Effector memory CD4-positive, alpha-beta T cell (primary cell): ENCODE results near the gene CHRNB4.

ENCODE experiments used
- DNase-seq, 3 donors: peaks; one replicate each; pipeline ENCODE4 v3.0.0-alpha.2; 2020
- H3K27ac ChIP-seq: 2 replicates; pipeline ENCODE4 v1.7.0; 2013; ENCODE audit warnings: mild to moderate bottlenecking, low read length, moderate library complexity; ENCODE audit not compliant: insufficient read depth, poor library complexity, severe bottlenecking
- H3K27me3 ChIP-seq: replicated peaks from 2 replicates; pipeline ENCODE4 v1.7.0; 2013; ENCODE audit warnings: mild to moderate bottlenecking, low read length; ENCODE audit not compliant: insufficient read depth, control insufficient read depth, poor library complexity, severe bottlenecking
- H3K36me3 ChIP-seq: 2 replicates; pipeline ENCODE4 v1.7.0; 2013; ENCODE audit warnings: mild to moderate bottlenecking, low read length, moderate library complexity; ENCODE audit not compliant: control insufficient read depth, insufficient read depth
- H3K4me1 ChIP-seq: 2 replicates; pipeline ENCODE4 v1.7.0; 2013; ENCODE audit warnings: low read length, mild to moderate bottlenecking; ENCODE audit not compliant: control insufficient read depth, insufficient read depth, poor library complexity, severe bottlenecking
- H3K4me3 ChIP-seq: 2 replicates; pipeline ENCODE4 v1.7.0; 2013; ENCODE audit warnings: low read length, low read depth, mild to moderate bottlenecking; ENCODE audit not compliant: insufficient read depth, poor library complexity, severe bottlenecking
- H3K9me3 ChIP-seq: 2 replicates; pipeline ENCODE4 v1.7.0; 2013; ENCODE audit warnings: mild to moderate bottlenecking, low read length, moderate library complexity; ENCODE audit not compliant: control insufficient read depth

CHRNB4 gene

DNA sequence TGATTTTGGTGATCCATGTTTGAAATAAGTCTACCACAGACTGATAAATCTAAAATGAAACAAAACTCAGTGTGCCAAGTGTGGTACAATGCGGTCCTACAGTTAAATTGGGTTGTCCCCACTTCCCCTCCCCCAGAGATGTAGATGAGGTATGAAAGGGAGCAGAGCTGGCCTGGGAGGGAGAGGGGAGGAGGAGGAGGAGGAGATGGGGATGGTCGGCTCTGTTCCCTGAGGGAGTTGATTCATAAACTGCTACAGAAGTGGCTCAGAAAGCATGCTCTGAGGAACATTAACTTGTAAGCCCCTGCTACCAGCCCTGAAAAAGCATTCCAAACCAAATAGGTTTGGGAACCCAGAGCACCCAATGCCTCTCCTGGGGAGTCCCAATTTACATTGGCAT lies 28.0 kb upstream of the CHRNB4 start:
- no peak for DNase-seq
- Histone ChIP-seq H3K36me3 (no peaks in the 10 kb centered on the region), H3K9me3 (no peaks in the 10 kb centered on the region), H3K27ac (no peak overlapping the region), H3K27me3 (no peaks in the 10 kb centered on the region), H3K4me1 (no peaks in the 10 kb centered on the region), H3K4me3 (no peak overlapping the region)

DNA sequence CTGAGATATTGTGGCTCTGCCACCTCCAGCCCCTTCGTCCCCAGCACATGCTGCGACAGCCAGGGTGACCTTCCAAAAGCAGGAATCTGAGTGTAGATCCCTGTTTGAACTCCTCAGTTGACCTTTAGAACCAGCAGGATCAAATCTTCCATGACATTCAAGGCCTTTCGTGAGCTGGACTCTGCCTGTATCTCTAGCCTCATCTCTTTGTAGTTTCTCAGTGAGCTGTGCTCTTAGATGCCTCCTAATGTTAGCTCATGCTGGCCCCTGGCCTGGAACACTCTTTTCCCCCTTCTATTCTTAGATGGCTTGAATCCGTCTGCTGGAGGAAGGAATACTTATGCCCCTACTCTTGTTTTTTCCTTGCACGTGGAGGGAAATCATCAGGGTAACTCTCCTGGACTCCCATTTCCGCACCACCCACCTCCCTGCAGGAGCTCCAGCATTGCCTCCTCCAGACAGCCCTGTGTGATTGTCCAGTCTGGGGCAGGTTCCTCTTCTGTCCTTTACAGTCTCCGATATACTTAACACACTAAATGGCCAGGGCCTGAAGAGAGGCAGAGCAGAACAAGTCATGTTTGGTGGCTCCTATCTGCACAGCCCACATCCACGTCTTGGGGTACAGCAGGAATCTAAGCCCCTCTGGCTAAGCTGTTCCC lies 26.7 kb upstream of the CHRNB4 start:
- no peaks in the 10 kb centered on the region for H3K27me3 ChIP-seq
- no peaks in the 10 kb centered on the region for H3K36me3 ChIP-seq

DNA sequence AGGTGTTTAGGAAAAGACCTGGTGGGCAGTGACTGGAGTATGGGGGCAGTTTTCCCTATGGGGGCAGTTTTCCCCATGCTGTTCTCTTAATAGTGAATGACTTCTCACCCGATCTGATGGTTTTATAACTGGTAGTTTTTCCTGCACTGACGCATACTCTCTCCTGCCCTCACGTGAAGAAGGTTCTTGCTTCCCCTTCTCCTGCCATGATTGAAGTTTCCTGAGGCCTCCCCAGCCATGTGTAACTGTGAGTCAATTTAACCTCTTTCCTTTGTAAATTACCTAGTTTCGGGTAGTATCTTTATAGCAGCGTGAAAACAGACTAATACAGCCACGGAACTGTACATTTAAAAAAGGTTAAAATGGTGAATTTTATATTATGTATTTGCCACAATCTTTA lies 25.0 kb upstream of the CHRNB4 start:
- Histone ChIP-seq H3K27ac (no peak overlapping the region), H3K4me3 (no peak overlapping the region), H3K4me1 (no peaks in the 10 kb centered on the region), H3K9me3 (no peaks in the 10 kb centered on the region), H3K27me3 (no peaks in the 10 kb centered on the region), H3K36me3 (no peaks in the 10 kb centered on the region)
- no peak for DNase-seq

More for the DNA sequence above, 26.7 kb upstream of the CHRNB4 start:
- Histone ChIP-seq H3K27ac (no peak overlapping the region), H3K4me3 (no peak overlapping the region), H3K9me3 (no peaks in the 10 kb centered on the region), H3K4me1 (no peaks in the 10 kb centered on the region)
- no peak for DNase-seq

DNA sequence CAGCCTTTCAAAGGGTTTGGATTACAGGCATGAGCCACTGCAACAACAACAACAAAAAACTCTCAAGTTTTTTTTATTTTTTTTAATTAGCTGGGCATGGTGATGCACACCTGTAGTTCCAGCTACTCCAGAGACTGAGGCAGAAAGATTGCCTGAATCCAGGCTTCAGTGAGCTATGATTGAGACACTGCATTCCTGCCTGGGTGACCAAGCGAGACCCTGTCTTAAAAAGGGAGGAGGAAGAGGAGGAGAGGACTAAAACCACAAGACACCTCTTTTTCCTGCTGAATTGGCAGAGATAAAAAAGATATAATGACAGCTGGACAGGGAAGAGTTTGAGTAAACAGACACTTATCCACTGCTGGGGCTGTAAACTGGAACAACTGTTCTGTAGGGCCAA lies 22.7 kb upstream of the CHRNB4 start:
- no peak for DNase-seq
- Histone ChIP-seq H3K36me3 (no peaks in the 10 kb centered on the region), H3K27ac (no peak overlapping the region), H3K4me3 (no peak overlapping the region), H3K4me1 (no peaks in the 10 kb centered on the region), H3K9me3 (no peaks in the 10 kb centered on the region), H3K27me3 (no peaks in the 10 kb centered on the region)

- no peaks in the 10 kb centered on the region for H3K27me3 ChIP-seq
- H3K27ac ChIP-seq: no peak overlapping the region
- no peak for DNase-seq
- H3K4me3 ChIP-seq: no peak overlapping the region
- no peaks in the 10 kb centered on the region for H3K4me1 ChIP-seq
- H3K9me3 ChIP-seq: no peaks in the 10 kb centered on the region
- no peaks in the 10 kb centered on the region for H3K36me3 ChIP-seq
Measured at GRCh38 chr15:78662028-78662427, 21.0 kb upstream of the CHRNB4 start.

DNA sequence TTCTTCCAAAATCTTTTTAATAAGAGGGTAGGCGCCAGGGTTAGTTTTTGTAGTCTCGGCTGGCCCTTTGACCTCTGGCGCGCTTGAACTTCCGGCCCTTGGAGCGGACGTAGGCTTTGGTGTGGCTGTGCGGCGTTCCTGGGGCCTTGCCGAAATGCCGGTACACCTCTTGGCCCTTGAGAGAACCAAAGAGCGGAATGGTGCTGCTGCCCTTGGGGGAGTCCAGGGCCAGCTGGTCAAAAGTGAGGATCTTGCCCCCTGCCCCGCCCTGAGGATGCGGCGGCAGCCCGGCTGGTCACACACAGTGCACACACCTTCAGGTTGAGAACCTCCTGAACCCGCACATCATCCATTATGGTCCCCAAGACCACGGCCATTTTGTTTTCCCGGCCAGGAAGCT lies 20.0 kb upstream of the CHRNB4 start:
- Histone ChIP-seq H3K27ac (no peak overlapping the region), H3K4me1 (no peaks in the 10 kb centered on the region), H3K9me3 (no peaks in the 10 kb centered on the region), H3K27me3 (no peaks in the 10 kb centered on the region), H3K4me3 (no peak overlapping the region), H3K36me3 (no peaks in the 10 kb centered on the region)
- no peak for DNase-seq

DNA sequence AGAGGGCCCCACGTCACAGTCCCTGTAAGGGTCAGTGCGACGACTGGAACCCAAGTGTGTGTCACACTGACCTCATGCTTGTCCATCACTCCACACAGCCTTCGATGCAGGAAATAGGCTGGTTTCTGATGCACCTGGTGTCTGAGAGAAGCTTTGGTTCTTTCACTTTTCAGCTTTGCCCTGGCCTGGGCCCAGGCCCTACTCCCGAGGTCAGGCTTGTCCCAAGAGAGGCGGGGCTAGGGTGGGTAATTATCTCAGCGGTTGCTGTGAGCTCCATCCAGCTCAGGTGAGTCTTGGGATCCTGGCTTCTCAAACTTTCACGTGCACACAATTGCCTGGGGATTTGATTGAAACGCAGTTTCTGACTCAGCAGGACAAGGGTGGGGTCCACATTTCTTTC lies 19.6 kb upstream of the CHRNB4 start:
- H3K27me3 ChIP-seq: no peaks in the 10 kb centered on the region
- no peaks in the 10 kb centered on the region for H3K4me1 ChIP-seq
- no peak for DNase-seq
- H3K27ac ChIP-seq: no peak overlapping the region
- H3K9me3 ChIP-seq: no peaks in the 10 kb centered on the region
- H3K4me3 ChIP-seq: no peak overlapping the region
- H3K36me3 ChIP-seq: no peaks in the 10 kb centered on the region

GRCh38 chr15:78658823-78659222 lies 17.8 kb upstream of the CHRNB4 start:
- H3K27me3 ChIP-seq: no peaks in the 10 kb centered on the region
- no peak overlapping the region for H3K27ac ChIP-seq
- no peaks in the 10 kb centered on the region for H3K36me3 ChIP-seq
- no peaks in the 10 kb centered on the region for H3K9me3 ChIP-seq
- no peak overlapping the region for H3K4me3 ChIP-seq
- H3K4me1 ChIP-seq: no peaks in the 10 kb centered on the region
- DNase-seq: no peak

- no peak for DNase-seq
- H3K9me3 ChIP-seq: no peaks in the 10 kb centered on the region
- H3K4me3 ChIP-seq: no peak overlapping the region
- H3K36me3 ChIP-seq: no peaks in the 10 kb centered on the region
- H3K27me3 ChIP-seq: no peaks in the 10 kb centered on the region
- no peaks in the 10 kb centered on the region for H3K4me1 ChIP-seq
- H3K27ac ChIP-seq: no peak overlapping the region
Measured at GRCh38 chr15:78654272-78654671, 13.3 kb upstream of the CHRNB4 start.

- H3K27ac ChIP-seq: no peak overlapping the region
- no peaks in the 10 kb centered on the region for H3K36me3 ChIP-seq
- H3K27me3 ChIP-seq: no peaks in the 10 kb centered on the region
- H3K9me3 ChIP-seq: no peaks in the 10 kb centered on the region
- no peak overlapping the region for H3K4me3 ChIP-seq
- DNase-seq: no peak
- H3K4me1 ChIP-seq: no peaks in the 10 kb centered on the region
Measured at GRCh38 chr15:78651930-78652615, 11.1 kb upstream of the CHRNB4 start.
